PC-3 (cell line): ENCODE data around the gene RPS5. TPM values are rescaled to one million over a fixed set of nuclear protein-coding genes. Genes with fewer than 3 reads are reported as not detected.

Source experiments
- ATAC-seq: fragments of 200-7000 bp; cut with Tn5 transposase; 2 replicates; pipeline ENCODE4 v1.9.1; 2020; ENCODE audit warnings: mild to moderate bottlenecking, moderate library complexity
- BruUV-seq: library from RNA; stranded (reverse); fragments of 400-500 nt; replicated peaks from 2 replicates; lab custom pipeline; 2021; lab: Mats Ljungman, UMichigan
- CTCF ChIA-PET: fragments of 300-600 bp; sonication (Branson Sonifier 250); formaldehyde crosslinking; loops from one replicate; lab custom pipeline; 2022; ENCODE audit warnings: antibody characterized with exemption; lab: Charles Lee
- POLR2A ChIA-PET: fragments of 300-600 bp; sonication (Branson Sonifier 250); formaldehyde crosslinking; loops from one replicate; lab custom pipeline; 2022; ENCODE audit warnings: antibody characterized with exemption; ENCODE audit not compliant: unreplicated experiment; lab: Charles Lee
- DNase-seq: peaks from one replicate; pipeline ENCODE4 v3.0.0-alpha.2; 2015
- H2AFZ ChIP-seq: fragments of 300-600 bp; sonication (generic); 2 replicates; pipeline ENCODE4 v1.6.0; 2016; ENCODE audit warnings: antibody characterized with exemption, low read length
- H3F3A ChIP-seq: fragments of 300-600 bp; sonication (generic); one replicate; pipeline ENCODE4 v1.6.0; 2017; ENCODE audit warnings: antibody characterized with exemption, low read length, control low read depth, mild to moderate bottlenecking; ENCODE audit not compliant: unreplicated experiment
- H3K27ac ChIP-seq: fragments of 300-600 bp; sonication (generic); 2 replicates; pipeline ENCODE4 v1.5.1; 2016; ENCODE audit warnings: mild to moderate bottlenecking, low read length
- H3K27me3 ChIP-seq: fragments of 300-600 bp; sonication (generic); 2 replicates; pipeline ENCODE4 v1.6.1; 2016; ENCODE audit warnings: low read length, mixed read lengths
- H3K36me3 ChIP-seq: fragments of 300-600 bp; sonication (generic); 2 replicates; pipeline ENCODE4 v1.6.1; 2016; ENCODE audit warnings: low read depth, mixed run types, low read length, mixed read lengths
- H3K4me1 ChIP-seq: fragments of 300-600 bp; sonication (generic); 2 replicates; pipeline ENCODE4 v1.5.1; 2016; ENCODE audit warnings: low read length; ENCODE audit not compliant: insufficient read depth
- H3K4me2 ChIP-seq: fragments of 300-600 bp; sonication (generic); 2 replicates; pipeline ENCODE4 v1.6.0; 2016; ENCODE audit warnings: low read length
- H3K4me3 ChIP-seq: fragments of 300-600 bp; sonication (generic); 2 replicates; pipeline ENCODE4 v1.5.1; 2016; ENCODE audit warnings: mild to moderate bottlenecking, low read length, mixed read lengths
- H3K79me2 ChIP-seq: fragments of 300-600 bp; sonication (generic); 2 replicates; pipeline ENCODE4 v1.6.1; 2017; ENCODE audit warnings: low read length, mixed read lengths
- H3K9ac ChIP-seq: fragments of 300-600 bp; sonication (generic); 2 replicates; pipeline ENCODE4 v1.6.0; 2016; ENCODE audit warnings: mild to moderate bottlenecking, low read length
- H3K9me2 ChIP-seq: fragments of 300-600 bp; sonication (generic); replicated peaks from 2 replicates; pipeline ENCODE4 v1.6.1; 2016; ENCODE audit warnings: mixed run types, low read length, mixed read lengths
- H3K9me3 ChIP-seq: fragments of 300-600 bp; sonication (generic); 2 replicates; pipeline ENCODE4 v1.6.1; 2016; ENCODE audit warnings: low read length, mixed read lengths
- H4K20me1 ChIP-seq: fragments of 300-600 bp; sonication (generic); 2 replicates; pipeline ENCODE4 v1.6.1; 2016; ENCODE audit warnings: low read length, mixed read lengths
- CTCF ChIP-seq: fragments of 300-600 bp; sonication (generic); conservative IDR thresholded peaks from 2 replicates; pipeline ENCODE4 v1.5.1; 2017; ENCODE audit warnings: antibody characterized with exemption, low read depth, mild to moderate bottlenecking, low read length
- EZH2 ChIP-seq: fragments of 300-600 bp; sonication (generic); IDR thresholded peaks from one replicate; pipeline ENCODE4 v1.6.1; 2017; ENCODE audit warnings: antibody characterized with exemption, mild to moderate bottlenecking, low read length; ENCODE audit not compliant: unreplicated experiment
- EZH2phosphoT487 ChIP-seq: fragments of 300-600 bp; sonication (generic); IDR thresholded peaks from 2 replicates; pipeline ENCODE4 v1.6.1; 2018; ENCODE audit warnings: mild to moderate bottlenecking, antibody characterized with exemption, low read length, borderline replicate concordance
- intact Hi-C: fragments of 100-400 bp; cut with micrococcal nuclease; formaldehyde crosslinking; loops from 2 replicates; pipeline ENCODE4 v1.9.0; 2023
- total RNA-seq: library from RNA; depleted of rRNA; stranded (reverse); fragments of >200 nt; gene quantifications from 2 replicates; pipeline ENCODE4 v1.2.3, GENCODE V29; 2014

RPS5 gene
- total RNA-seq, 1 experiment from 2014 or later: 3,776 TPM

- Histone ChIP-seq H3F3A (peaks cover 22% of the 10 kb centered on the region), H3K79me2 (peaks cover 52% of the 10 kb centered on the region), H3K27me3 (no peaks in the 10 kb centered on the region), H3K4me1 (peaks cover 36% of the 10 kb centered on the region), H3K9ac (no peak overlapping the region), H3K9me2 (no peaks in the 10 kb centered on the region), H2AFZ (no peak overlapping the region), H3K27ac (no peak overlapping the region), H3K9me3 (no peaks in the 10 kb centered on the region), H3K36me3 (peaks cover 59% of the 10 kb centered on the region), H3K4me3 (no peak overlapping the region), H4K20me1 (peaks cover 52% of the 10 kb centered on the region), H3K4me2 (no peak overlapping the region)
- ATAC-seq: no peak
- ChIA-PET CTCF (no interaction called here), POLR2A (no interaction called here)
- no peak for DNase-seq
- intact Hi-C loops: no loop called here
- no TSS peak for BruUV-seq
- no peak for TF ChIP-seq EZH2phosphoT487
- TF ChIP-seq CTCF: no peak
- no peak for TF ChIP-seq EZH2
These were observed 6.1 kb downstream of the RPS5 start for GRCh38 chr19:58392945-58393724.

DNA sequence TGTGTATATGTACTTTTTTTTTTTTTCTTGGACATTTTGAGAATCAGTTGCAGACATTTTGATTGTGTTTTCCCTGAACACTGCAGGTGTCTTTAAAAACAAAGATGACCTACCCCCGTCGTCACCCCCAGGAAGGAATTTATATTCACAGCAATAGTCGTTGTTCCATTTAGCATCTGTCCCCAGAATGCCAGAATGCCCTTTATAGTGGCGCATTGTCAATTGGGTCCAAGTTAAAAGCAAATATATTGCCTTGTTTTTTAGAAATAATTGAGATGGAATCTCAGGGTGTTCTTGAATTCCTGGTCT lies 6.6 kb downstream of the RPS5 start:
- Histone ChIP-seq H3K4me1 (peaks cover 31% of the 10 kb centered on the region), H3K36me3 (peaks cover 54% of the 10 kb centered on the region), H3K27ac (no peak overlapping the region), H3K4me2 (no peak overlapping the region), H3K9me2 (no peaks in the 10 kb centered on the region), H3F3A (peaks cover 22% of the 10 kb centered on the region), H4K20me1 (peaks cover 48% of the 10 kb centered on the region), H3K79me2 (peaks cover 46% of the 10 kb centered on the region), H3K9ac (no peak overlapping the region), H3K4me3 (no peak overlapping the region), H3K27me3 (no peaks in the 10 kb centered on the region), H2AFZ (no peak overlapping the region), H3K9me3 (no peaks in the 10 kb centered on the region)
- POLR2A ChIA-PET: no interaction called here
- TF ChIP-seq EZH2 (no peak), EZH2phosphoT487 (no peak), CTCF (no peak)
- ATAC-seq (no peak), DNase-seq (no peak)
- no TSS peak for BruUV-seq
- CTCF ChIA-PET: no interaction called here
- intact Hi-C loops: no loop called here

DNA sequence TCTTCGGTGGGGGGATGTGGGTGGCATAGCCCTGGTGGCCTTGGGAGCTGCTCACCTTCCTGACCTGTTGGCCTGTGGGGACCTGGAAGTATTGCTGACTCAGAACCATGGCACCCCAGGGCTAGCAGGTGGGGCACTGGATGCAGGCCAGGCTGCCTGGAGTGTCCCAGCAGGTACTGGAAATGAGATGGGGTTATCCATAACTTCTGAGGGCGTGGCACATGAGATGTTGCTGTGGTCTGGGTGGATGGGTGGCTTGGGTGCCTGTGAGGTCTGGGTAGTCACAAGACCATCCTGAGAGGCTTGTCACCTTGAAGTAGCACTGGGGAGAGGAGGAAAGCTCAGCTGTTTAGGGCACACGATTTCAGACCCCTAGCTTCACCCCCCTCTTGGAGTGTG lies 7.8 kb downstream of the RPS5 start:
- peak; percentile 45 for DNase-seq
- Histone ChIP-seq H3K9ac (no peak overlapping the region), H3K79me2 (peaks cover 36% of the 10 kb centered on the region), H2AFZ (no peak overlapping the region), H3F3A (peaks cover 22% of the 10 kb centered on the region), H3K36me3 (peaks cover 46% of the 10 kb centered on the region), H3K9me3 (no peaks in the 10 kb centered on the region), H3K4me2 (no peak overlapping the region), H3K4me1 (peaks cover 24% of the 10 kb centered on the region), H3K4me3 (no peak overlapping the region), H3K9me2 (no peaks in the 10 kb centered on the region), H3K27ac (peak overlapping the region; percentile 6; the same call in 1 of the 2 replicates), H3K27me3 (no peaks in the 10 kb centered on the region), H4K20me1 (peaks cover 41% of the 10 kb centered on the region)
- ATAC-seq: peak; percentile 35
- CTCF ChIA-PET: no interaction called here
- no TSS peak for BruUV-seq
- intact Hi-C loops: no loop called here
- no peak for TF ChIP-seq EZH2phosphoT487
- TF ChIP-seq CTCF: no peak
- TF ChIP-seq EZH2: no peak
- POLR2A ChIA-PET: no interaction called here
